ENCODE measurements around the gene RNF144A. TPM values are rescaled to one million over a fixed set of nuclear protein-coding genes. Genes with fewer than 3 reads are reported as not detected.

The RNF144A gene
- total RNA-seq, 1 experiment from 2014 or later: 9.5 TPM

- ATAC-seq: no peak
- CTCF ChIA-PET: no interaction called here
Observed at GRCh38 chr2:7053650-7054265, 136.5 kb downstream of the RNF144A start.

GRCh38 chr2:7057865-7058400 lies 140.7 kb downstream of the RNF144A start:
- no peaks in the 10 kb centered on the region for H3K4me1 ChIP-seq (ENCODE audit: insufficient read depth, low read length)
- no peak overlapping the region for H3K4me2 ChIP-seq (ENCODE audit: low read length)
- no peak for ATAC-seq
- intact Hi-C loops (cut with micrococcal nuclease): no loop called here
- H4K20me1 ChIP-seq (ENCODE audit: low read length): no peaks in the 10 kb centered on the region
- no peak overlapping the region for H3K4me3 ChIP-seq (ENCODE audit: low read length)
- H3K79me2 ChIP-seq (ENCODE audit: low read length): no peaks in the 10 kb centered on the region
- TF ChIP-seq, protein P1, sequence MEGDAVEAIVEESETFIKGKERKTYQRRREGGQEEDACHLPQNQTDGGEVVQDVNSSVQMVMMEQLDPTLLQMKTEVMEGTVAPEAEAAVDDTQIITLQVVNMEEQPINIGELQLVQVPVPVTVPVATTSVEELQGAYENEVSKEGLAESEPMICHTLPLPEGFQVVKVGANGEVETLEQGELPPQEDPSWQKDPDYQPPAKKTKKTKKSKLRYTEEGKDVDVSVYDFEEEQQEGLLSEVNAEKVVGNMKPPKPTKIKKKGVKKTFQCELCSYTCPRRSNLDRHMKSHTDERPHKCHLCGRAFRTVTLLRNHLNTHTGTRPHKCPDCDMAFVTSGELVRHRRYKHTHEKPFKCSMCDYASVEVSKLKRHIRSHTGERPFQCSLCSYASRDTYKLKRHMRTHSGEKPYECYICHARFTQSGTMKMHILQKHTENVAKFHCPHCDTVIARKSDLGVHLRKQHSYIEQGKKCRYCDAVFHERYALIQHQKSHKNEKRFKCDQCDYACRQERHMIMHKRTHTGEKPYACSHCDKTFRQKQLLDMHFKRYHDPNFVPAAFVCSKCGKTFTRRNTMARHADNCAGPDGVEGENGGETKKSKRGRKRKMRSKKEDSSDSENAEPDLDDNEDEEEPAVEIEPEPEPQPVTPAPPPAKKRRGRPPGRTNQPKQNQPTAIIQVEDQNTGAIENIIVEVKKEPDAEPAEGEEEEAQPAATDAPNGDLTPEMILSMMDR (conservative IDR thresholded peaks at IDR 0.05; ENCODE audit: low read depth, low read length): no peak
- TF ChIP-seq EZH2phosphoT487 (IDR thresholded peaks at IDR 0.05; ENCODE audit: borderline replicate concordance, low read length): no peak
- no peak for TF ChIP-seq EZH2 (IDR thresholded peaks at IDR 0.05; ENCODE audit: low read length, unreplicated experiment)
- BruUV-seq (replicated peaks): no TSS peak
- H3K9me3 ChIP-seq (ENCODE audit: low read length): no peaks in the 10 kb centered on the region
- H3K36me3 ChIP-seq (ENCODE audit: low read depth, low read length): no peaks in the 10 kb centered on the region
- no peak overlapping the region for H3K9ac ChIP-seq (ENCODE audit: low read length)
- H3K9me2 ChIP-seq (replicated peaks; ENCODE audit: low read length): no peaks in the 10 kb centered on the region
- H2AFZ ChIP-seq (ENCODE audit: low read length): no peak overlapping the region
- POLR2A ChIA-PET (ENCODE audit: unreplicated experiment): no interaction called here
- H3K27me3 ChIP-seq (ENCODE audit: low read length): no peaks in the 10 kb centered on the region
- no peaks in the 10 kb centered on the region for H3F3A ChIP-seq (ENCODE audit: low read length, unreplicated experiment)
- no peak overlapping the region for H3K27ac ChIP-seq (ENCODE audit: low read length)
- CTCF ChIA-PET: interaction anchor here (0.6 kb wide), 1 partner anchor 755 kb away, joined by 3 read pairs; no protein-coding TSS in a partner anchor
- no peak for DNase-seq

More at GRCh38 chr2:7053650-7054265, 136.5 kb downstream of the RNF144A start:
- H3K36me3 ChIP-seq (ENCODE audit: low read depth, low read length): no peaks in the 10 kb centered on the region
- no peak overlapping the region for H3K4me2 ChIP-seq (ENCODE audit: low read length)
- H3K9ac ChIP-seq (ENCODE audit: low read length): no peak overlapping the region
- intact Hi-C loops (cut with micrococcal nuclease): no loop called here
- H2AFZ ChIP-seq (ENCODE audit: low read length): no peak overlapping the region
- no peaks in the 10 kb centered on the region for H3K9me3 ChIP-seq (ENCODE audit: low read length)
- TF ChIP-seq EZH2 (IDR thresholded peaks at IDR 0.05; ENCODE audit: low read length, unreplicated experiment) (no peak), EZH2phosphoT487 (IDR thresholded peaks at IDR 0.05; ENCODE audit: borderline replicate concordance, low read length) (no peak)
- TF ChIP-seq, protein P1 (conservative IDR thresholded peaks at IDR 0.05; ENCODE audit: low read depth, low read length): no peak
- H3K4me1 ChIP-seq (ENCODE audit: insufficient read depth, low read length): no peaks in the 10 kb centered on the region
- H3F3A ChIP-seq (ENCODE audit: low read length, unreplicated experiment): no peaks in the 10 kb centered on the region
- POLR2A ChIA-PET (ENCODE audit: unreplicated experiment): no interaction called here
- H3K9me2 ChIP-seq (replicated peaks; ENCODE audit: low read length): no peaks in the 10 kb centered on the region
- no peaks in the 10 kb centered on the region for H4K20me1 ChIP-seq (ENCODE audit: low read length)
- H3K79me2 ChIP-seq (ENCODE audit: low read length): no peaks in the 10 kb centered on the region
- H3K4me3 ChIP-seq (ENCODE audit: low read length): no peak overlapping the region
- H3K27me3 ChIP-seq (ENCODE audit: low read length): no peaks in the 10 kb centered on the region
- no TSS peak for BruUV-seq (replicated peaks)
- H3K27ac ChIP-seq (ENCODE audit: low read length): no peak overlapping the region
- DNase-seq: no peak

DNA sequence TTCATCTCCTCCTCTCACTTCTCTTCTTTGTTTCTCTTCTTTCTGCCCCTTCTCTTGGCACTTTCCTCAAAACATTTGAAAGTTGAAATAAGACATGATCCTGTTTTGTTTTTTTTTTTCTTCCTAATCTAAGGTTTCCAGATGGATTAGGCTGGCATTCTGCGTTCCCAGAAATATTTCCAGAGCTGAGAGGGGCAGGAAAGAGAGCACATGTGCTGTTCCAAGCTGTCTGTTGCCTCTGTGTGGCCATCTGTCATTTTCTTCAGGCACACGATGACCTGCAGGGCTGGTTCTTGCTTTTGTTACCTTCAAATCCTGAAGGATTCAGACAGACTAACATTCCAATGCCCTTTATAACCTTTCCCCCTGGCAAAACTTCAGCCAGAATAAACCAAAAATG lies 142.9 kb downstream of the RNF144A start:
- ChIA-PET CTCF (no interaction called here), POLR2A (ENCODE audit: unreplicated experiment) (no interaction called here)
- H3K4me3 ChIP-seq (ENCODE audit: low read length): no peak overlapping the region
- no peak overlapping the region for H3K9ac ChIP-seq (ENCODE audit: low read length)
- no peaks in the 10 kb centered on the region for H3F3A ChIP-seq (ENCODE audit: low read length, unreplicated experiment)
- H2AFZ ChIP-seq (ENCODE audit: low read length): no peak overlapping the region
- intact Hi-C loops (cut with micrococcal nuclease): no loop called here
- no peaks in the 10 kb centered on the region for H3K36me3 ChIP-seq (ENCODE audit: low read depth, low read length)
- H3K4me1 ChIP-seq (ENCODE audit: insufficient read depth, low read length): no peaks in the 10 kb centered on the region
- H4K20me1 ChIP-seq (ENCODE audit: low read length): no peaks in the 10 kb centered on the region
- no TSS peak for BruUV-seq (replicated peaks)
- H3K4me2 ChIP-seq (ENCODE audit: low read length): no peak overlapping the region
- no peaks in the 10 kb centered on the region for H3K79me2 ChIP-seq (ENCODE audit: low read length)
- H3K27me3 ChIP-seq (ENCODE audit: low read length): no peaks in the 10 kb centered on the region
- ATAC-seq: no peak
- no peak overlapping the region for H3K27ac ChIP-seq (ENCODE audit: low read length)
- no peaks in the 10 kb centered on the region for H3K9me2 ChIP-seq (replicated peaks; ENCODE audit: low read length)
- DNase-seq: no peak
- no peaks in the 10 kb centered on the region for H3K9me3 ChIP-seq (ENCODE audit: low read length)
- TF ChIP-seq, protein P1 (conservative IDR thresholded peaks at IDR 0.05; ENCODE audit: low read depth, low read length): no peak
- TF ChIP-seq EZH2phosphoT487 (IDR thresholded peaks at IDR 0.05; ENCODE audit: borderline replicate concordance, low read length) (no peak), EZH2 (IDR thresholded peaks at IDR 0.05; ENCODE audit: low read length, unreplicated experiment) (no peak)
